22Rv1 (cell line): ENCODE results near the gene TBL2.
"Not testable (repeated sequence)": the region's sequence is repeated elsewhere in the genome, so short reads cannot be mapped to it uniquely, and the experiment has no call there.

ENCODE experiments used
- H3K27ac ChIP-seq: fragments of 450-650 bp; 2 replicates; pipeline ENCODE4 v1.5.1; 2017
- ZFX ChIP-seq: fragments of 450-650 bp; IDR thresholded peaks from 2 replicates; pipeline ENCODE4 v1.6.1; 2017; ENCODE audit warnings: antibody characterized with exemption, borderline replicate concordance
- TF ChIP-seq, protein P1 (sequence below): fragments of 450-650 bp; IDR thresholded peaks from 2 replicates; pipeline ENCODE4 v1.5.1; 2017; ENCODE audit warnings: mild to moderate bottlenecking

TBL2 gene

DNA sequence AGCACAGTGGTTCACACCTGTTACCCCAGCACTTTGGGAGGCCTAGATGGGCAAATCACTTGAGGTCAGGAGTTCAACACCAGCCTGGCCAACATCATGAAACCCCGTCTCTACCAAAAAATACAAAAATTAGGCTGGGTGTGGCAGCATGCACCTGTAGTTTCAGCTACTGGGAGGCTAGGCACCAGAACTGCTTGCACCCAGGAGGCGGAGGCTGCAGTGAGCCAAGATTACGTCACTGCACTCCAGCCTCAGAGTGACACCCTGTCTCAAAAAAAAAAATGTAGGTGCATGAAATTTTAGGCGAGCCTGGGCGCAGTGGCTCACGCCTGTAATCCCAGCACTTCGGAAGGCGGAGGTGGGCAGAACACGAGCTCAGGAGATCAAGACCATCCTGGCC, 30.5 kb downstream of the TBL2 start:
- no peak for TF ChIP-seq ZFX
- TF ChIP-seq, protein P1, sequence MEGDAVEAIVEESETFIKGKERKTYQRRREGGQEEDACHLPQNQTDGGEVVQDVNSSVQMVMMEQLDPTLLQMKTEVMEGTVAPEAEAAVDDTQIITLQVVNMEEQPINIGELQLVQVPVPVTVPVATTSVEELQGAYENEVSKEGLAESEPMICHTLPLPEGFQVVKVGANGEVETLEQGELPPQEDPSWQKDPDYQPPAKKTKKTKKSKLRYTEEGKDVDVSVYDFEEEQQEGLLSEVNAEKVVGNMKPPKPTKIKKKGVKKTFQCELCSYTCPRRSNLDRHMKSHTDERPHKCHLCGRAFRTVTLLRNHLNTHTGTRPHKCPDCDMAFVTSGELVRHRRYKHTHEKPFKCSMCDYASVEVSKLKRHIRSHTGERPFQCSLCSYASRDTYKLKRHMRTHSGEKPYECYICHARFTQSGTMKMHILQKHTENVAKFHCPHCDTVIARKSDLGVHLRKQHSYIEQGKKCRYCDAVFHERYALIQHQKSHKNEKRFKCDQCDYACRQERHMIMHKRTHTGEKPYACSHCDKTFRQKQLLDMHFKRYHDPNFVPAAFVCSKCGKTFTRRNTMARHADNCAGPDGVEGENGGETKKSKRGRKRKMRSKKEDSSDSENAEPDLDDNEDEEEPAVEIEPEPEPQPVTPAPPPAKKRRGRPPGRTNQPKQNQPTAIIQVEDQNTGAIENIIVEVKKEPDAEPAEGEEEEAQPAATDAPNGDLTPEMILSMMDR, result no peak
- H3K27ac ChIP-seq, result no peak overlapping the region

DNA sequence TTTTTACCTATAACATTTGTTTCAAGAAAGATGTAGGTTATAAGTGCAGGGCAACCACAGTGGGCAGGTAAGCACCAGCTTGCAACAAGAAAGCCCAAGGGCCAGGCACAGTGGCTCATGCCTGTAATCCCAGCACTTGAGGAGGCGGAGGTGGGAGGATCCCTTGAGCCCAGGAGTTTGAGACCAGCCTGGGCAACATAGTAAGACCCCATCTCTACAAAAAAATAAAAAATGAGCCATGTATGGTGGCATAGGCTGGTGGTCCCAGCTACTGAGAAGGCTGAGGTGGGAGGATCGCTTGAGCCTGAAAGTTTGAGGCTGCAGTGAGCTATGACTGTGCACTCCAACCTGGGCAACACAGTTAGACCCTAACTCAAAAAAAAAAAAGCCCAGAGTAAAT, 33.7 kb downstream of the TBL2 start:
- H3K27ac ChIP-seq, result no peak overlapping the region
- TF ChIP-seq, protein P1, result no peak
- no peak for TF ChIP-seq ZFX

DNA sequence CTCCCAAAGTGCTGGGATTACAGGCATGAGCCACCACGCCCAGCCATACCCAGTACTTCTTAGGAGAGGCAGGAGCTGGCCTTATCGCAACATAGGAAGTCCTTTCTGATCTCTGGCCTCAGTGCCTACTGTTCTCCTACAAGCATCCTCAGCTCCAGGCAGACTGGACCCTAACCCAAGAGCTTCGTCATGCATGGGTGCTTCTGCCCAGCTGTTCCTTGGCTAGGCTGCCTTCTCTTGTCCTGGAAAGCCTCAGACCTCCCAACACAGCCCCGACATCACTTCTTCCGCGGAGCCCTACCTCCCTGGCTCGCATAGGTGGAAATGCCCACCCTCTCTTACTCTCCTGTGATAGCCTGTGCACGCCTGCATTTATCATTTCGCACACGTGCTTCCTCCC, 36.7 kb downstream of the TBL2 start:
- TF ChIP-seq ZFX, result no peak
- TF ChIP-seq, protein P1, result no peak
- H3K27ac ChIP-seq, result no peak overlapping the region

DNA sequence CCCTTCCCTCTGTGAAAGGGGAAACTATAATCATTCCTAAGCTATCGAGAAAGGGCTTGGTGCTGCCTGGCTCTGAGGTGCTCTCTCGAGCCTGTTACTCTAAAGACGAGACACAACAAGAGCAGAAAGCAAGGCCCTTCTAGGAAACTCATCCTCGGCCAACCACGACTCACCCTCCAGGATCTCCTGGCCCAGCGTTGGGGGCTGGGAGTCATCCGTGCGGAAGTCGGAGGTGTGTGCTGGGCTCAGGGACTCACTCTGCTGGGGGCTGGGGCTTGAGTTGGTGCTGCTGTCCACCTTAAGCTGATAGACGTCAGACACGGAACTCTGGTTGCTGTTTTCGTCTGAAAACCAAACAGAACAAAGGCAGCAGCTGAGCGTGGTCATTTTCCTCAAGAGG, 38.7 kb downstream of the TBL2 start:
- H3K27ac ChIP-seq, result no peak overlapping the region

DNA sequence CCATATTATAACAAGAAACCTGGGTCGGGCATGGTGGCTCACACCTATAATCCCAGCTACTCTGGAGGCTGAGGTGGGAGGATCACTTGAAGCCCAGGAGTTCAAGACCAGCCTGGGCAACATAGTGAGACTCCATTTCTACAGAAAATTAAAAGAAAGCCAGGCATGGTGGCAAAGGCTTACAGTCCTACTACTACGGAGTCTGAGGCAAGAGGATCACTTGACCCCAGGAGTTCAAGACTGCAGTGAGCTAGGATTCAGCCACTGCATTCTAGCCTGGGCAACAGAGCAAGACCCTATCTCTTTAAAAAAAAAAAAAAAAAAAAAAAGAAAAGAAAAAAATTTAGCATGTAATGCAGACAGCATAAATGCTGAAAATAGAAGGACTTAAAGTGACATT, 39.9 kb downstream of the TBL2 start:
- not testable (repeated sequence) for H3K27ac ChIP-seq

More for the DNA sequence above, 38.7 kb downstream of the TBL2 start:
- TF ChIP-seq, protein P1, result no peak
- no peak for TF ChIP-seq ZFX

DNA sequence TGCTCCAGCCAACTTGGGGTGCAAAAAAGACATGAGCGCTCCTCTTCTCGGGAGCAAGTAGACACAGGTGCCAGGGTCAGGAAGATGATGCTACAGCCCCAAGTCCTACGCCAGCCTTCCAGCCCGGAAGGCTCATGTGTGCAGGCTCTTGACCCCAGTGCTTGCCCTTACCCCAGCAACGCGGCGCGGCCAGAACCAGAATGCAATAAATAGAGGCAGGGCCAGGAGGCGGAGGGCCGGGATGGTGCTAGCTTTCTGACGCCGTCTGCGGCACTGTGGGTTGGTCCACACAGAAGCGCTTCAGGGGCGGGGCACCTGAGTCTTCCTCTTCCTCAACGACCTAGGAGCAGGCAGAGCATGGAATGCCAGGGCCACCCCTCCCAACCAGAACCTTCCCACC, 41.3 kb downstream of the TBL2 start:
- no peak for TF ChIP-seq ZFX
- TF ChIP-seq, protein P1, result no peak
- no peak overlapping the region for H3K27ac ChIP-seq

DNA sequence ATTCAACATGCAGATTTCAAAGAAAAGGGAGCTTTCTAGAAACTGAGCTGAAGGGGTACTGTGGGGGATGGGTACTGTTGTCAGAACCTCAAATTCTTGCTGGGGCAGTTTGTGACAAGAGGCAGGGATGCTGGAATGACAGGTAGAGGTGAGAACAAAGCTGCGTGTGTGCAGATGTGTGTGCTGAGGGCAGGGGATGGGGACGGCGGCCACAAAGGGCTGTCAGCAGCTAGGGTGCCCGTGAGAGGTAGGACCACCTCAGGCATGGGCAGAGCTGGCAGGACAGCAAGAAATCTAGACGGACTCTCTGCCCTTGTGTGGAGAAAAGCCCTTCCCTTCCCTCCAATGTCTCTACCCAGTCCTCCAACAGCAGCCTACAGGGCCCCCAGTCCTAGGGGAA, 41.9 kb downstream of the TBL2 start:
- TF ChIP-seq ZFX, result no peak
- TF ChIP-seq, protein P1, result no peak
- H3K27ac ChIP-seq, result no peak overlapping the region

DNA sequence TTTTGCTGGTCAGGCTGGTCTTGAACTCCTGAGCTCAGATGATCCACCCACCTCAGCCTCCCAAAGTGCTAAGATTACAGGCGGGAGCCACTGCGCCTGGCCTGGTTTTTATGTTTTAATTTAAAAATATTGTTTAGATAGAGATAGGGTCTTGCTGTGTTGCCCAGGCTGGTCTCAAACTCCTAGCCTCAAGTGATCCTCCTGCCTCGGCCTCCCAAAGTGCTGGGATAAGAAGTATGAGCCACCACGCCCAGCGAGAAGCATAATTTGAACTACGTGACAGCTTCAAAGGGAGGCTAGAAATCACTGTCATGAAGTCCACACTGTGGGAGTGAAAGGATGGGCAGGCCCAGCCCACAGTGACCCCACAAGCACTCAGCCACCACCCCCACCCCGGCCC, 42.5 kb downstream of the TBL2 start:
- H3K27ac ChIP-seq, result not testable (repeated sequence)
